Thoracic aorta (tissue), 2 donors: ENCODE measurements around the gene RBM18. TPM values are rescaled to one million over a fixed set of nuclear protein-coding genes. Genes with fewer than 3 reads are reported as not detected.

ENCODE experiments used
- ATAC-seq: fragments of 150-250 bp; one replicate; pipeline ENCODE4 v1.8.0; 2017; ENCODE audit warnings: low read depth; ENCODE audit not compliant: insufficient number of reproducible peaks, low FRiP score
- DNase-seq: peaks from one replicate; pipeline ENCODE4 v3.0.0-alpha.2; 2020; ENCODE audit warnings: low spot score
- H3K27ac ChIP-seq, 2 donors: fragments of 200-600 bp; sonication (generic); 1 replicate in 1 of 2; 2 replicates in 1 of 2; pipeline ENCODE4 v1.5.1; 2016; ENCODE audit warnings: mild to moderate bottlenecking in 2 of 2, moderate library complexity in 2 of 2
- H3K27me3 ChIP-seq: fragments of 200-600 bp; sonication (generic); replicated peaks from 2 replicates; pipeline ENCODE4 v1.6.0; 2016; ENCODE audit warnings: mild to moderate bottlenecking; ENCODE audit not compliant: insufficient read depth
- H3K36me3 ChIP-seq: fragments of 200-600 bp; sonication (generic); one replicate; pipeline ENCODE4 v1.5.1; 2016
- H3K4me1 ChIP-seq, 2 donors: fragments of 200-600 bp; sonication (generic); 1 replicate in 1 of 2; 2 replicates in 1 of 2; pipeline versions ENCODE4 v1.5.1 to v1.6.0; 2016; ENCODE audit warnings: low read depth in 2 of 2, mild to moderate bottlenecking in 1 of 2; ENCODE audit not compliant: control insufficient read depth in 1 of 2
- H3K4me3 ChIP-seq: fragments of 200-600 bp; sonication (generic); 2 replicates; pipeline ENCODE4 v1.5.1; 2016; ENCODE audit warnings: mild to moderate bottlenecking
- H3K9me3 ChIP-seq: fragments of 200-600 bp; sonication (generic); 2 replicates; pipeline ENCODE4 v1.5.1; 2016
- total RNA-seq, 2 donors: library from RNA; depleted of rRNA; stranded (reverse); fragments of >200 nt; gene quantifications; one replicate each; pipeline versions ENCODE4 v1.1.0 to v1.2.3, GENCODE V29; 2016
- TF ChIP-seq, protein P1 (sequence below): fragments of 200-600 bp; sonication (generic); IDR thresholded peaks from one replicate; pipeline ENCODE4 v1.5.1; 2019; ENCODE audit warnings: antibody characterized with exemption

RBM18 gene
- total RNA-seq, 2 donors from 2014 or later, result 7.3 to 10.5 TPM

DNA sequence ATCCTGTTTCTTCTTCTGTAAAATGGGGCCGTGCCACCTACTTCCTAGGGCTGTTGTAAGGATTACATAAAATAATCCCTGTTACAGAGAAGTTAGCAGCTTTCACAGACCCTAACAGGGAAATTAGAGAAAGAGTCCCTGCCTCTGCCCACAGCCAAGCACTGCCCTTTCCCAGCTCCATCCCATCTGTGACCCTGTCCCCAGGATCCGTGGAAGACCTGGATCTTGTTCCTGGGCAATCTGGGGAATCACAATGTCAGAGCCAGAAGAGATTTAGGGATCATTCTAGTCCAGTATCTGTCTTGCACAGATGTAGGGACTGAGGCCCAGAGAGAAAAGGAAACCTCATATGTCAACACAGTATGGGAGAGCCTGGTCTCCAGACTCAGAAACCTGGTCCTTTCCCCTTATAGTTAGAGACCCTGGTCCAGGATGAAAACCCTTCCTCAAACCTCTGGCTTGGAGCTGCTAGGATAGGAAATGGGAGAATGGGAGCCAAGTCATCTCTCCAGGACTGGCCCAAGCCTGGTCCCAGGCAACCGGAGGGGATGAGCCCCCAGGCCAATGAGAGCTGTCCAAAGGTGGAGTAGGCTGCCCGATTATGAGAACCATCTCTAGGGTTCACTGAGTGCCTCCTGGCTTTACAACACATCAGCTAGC is 48.4 kb downstream of the RBM18 start:
- no peak for ATAC-seq
- Histone ChIP-seq H3K4me1 (peaks cover 19 to 49% of the 10 kb centered on the region in 2 donors), H3K27ac (no peak overlapping the region), H3K27me3 (peaks cover 28% of the 10 kb centered on the region), H3K4me3 (no peak overlapping the region), H3K9me3 (no peaks in the 10 kb centered on the region), H3K36me3 (no peaks in the 10 kb centered on the region)
- TF ChIP-seq, protein P1, sequence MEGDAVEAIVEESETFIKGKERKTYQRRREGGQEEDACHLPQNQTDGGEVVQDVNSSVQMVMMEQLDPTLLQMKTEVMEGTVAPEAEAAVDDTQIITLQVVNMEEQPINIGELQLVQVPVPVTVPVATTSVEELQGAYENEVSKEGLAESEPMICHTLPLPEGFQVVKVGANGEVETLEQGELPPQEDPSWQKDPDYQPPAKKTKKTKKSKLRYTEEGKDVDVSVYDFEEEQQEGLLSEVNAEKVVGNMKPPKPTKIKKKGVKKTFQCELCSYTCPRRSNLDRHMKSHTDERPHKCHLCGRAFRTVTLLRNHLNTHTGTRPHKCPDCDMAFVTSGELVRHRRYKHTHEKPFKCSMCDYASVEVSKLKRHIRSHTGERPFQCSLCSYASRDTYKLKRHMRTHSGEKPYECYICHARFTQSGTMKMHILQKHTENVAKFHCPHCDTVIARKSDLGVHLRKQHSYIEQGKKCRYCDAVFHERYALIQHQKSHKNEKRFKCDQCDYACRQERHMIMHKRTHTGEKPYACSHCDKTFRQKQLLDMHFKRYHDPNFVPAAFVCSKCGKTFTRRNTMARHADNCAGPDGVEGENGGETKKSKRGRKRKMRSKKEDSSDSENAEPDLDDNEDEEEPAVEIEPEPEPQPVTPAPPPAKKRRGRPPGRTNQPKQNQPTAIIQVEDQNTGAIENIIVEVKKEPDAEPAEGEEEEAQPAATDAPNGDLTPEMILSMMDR, result no peak
- DNase-seq, result no peak

DNA sequence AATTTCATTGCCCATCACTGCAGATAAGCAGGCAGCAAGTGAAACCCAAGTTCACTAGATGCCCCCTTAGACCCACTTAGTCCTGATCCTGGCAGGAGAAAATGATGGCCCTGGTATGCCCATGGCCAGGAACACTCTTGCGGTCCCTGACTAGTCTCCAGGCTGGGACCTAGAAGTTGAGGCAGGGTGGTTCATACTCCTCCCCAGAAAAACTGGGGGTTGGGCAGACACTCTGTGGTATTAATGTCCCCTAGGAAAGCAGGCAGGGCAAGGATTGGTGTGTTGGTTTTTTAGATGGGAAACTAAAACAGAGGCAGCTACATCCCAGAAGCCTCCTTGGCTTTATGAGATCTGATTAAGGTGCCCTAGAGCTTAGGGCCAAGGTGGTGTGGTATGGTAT is 49.0 kb downstream of the RBM18 start:
- TF ChIP-seq, protein P1, result no peak
- Histone ChIP-seq H3K4me3 (no peak overlapping the region), H3K36me3 (no peaks in the 10 kb centered on the region), H3K4me1 (peaks cover 19 to 47% of the 10 kb centered on the region in 2 donors), H3K27me3 (peaks cover 22% of the 10 kb centered on the region), H3K9me3 (no peaks in the 10 kb centered on the region), H3K27ac (no peak overlapping the region)
- ATAC-seq (no peak), DNase-seq (no peak)

DNA sequence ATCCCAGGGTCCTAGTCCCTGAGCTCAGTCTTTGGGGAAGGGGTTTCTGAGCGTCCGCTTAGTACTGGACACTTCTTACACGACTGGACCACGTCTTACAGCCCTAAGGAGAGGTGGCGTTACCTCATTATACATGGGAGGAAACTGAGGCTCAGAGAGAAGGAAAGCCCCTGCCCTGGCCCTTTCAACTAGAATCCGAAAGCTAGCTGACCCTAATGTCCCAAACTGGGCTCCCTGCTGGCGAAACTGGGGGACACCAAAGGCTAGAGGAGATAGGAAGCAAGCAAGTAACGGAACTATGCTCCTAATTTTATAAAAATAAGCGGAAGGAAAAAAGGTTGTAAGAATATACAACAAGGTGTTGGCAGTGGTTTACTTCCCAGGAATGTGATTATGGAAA is 50.1 kb downstream of the RBM18 start:
- ATAC-seq (no peak), DNase-seq (no peak)
- H3K27ac ChIP-seq, result no peak overlapping the region
- H3K9me3 ChIP-seq, result no peaks in the 10 kb centered on the region
- H3K4me3 ChIP-seq, result no peak overlapping the region
- H3K36me3 ChIP-seq, result no peaks in the 10 kb centered on the region
- TF ChIP-seq, protein P1, result no peak
- H3K27me3 ChIP-seq, result peaks cover 16% of the 10 kb centered on the region
- peaks cover 8 to 35% of the 10 kb centered on the region in 2 donors for H3K4me1 ChIP-seq

DNA sequence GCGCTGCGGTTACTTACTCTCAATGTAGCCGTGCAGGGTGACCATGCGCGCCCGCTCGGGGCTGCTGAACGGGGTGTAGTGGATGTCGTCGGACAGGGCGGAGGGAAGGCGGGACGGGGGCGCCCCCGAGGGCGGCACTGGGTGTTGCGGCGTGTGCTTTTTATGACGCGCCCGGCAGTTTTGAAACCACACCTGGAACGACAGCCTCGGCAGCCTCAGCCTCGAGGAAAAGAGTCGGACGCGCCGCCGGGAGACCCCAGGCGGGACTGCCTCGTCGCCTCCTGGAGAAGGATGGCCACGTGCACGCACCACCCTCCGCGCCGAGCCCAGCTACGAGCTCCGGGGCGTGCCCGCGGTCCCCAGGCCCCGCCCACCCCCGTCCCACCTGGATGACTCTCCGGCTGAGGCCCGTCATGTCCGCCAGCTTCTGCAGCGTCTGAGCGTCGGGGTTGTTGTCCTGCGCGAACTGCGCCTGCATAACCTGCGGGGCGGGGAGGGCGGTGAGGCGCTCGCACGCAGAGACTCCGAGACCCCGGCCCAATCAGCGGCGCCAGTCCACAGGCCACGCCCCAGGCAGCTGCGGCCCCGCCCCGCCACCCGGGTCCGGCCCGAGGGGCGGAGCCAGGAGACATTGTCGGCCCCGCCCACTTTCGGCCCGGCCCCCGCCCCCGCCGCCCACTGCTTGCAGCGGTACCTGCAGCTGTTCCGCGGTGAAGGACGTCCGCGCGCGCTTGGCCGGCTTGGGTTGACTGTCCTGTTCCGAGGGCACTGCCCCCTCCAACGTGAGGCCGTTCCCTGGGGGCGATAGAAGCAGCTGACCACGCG is 50.8 kb downstream of the RBM18 start:
- Histone ChIP-seq H3K4me3 (peak overlapping the region; percentile 62), H3K4me1 (peaks cover 4 to 28% of the 10 kb centered on the region in 2 donors), H3K9me3 (no peaks in the 10 kb centered on the region), H3K36me3 (no peaks in the 10 kb centered on the region), H3K27ac (no peak overlapping the region), H3K27me3 (peaks cover 16% of the 10 kb centered on the region)
- DNase-seq (no peak), ATAC-seq (no peak)
- TF ChIP-seq, protein P1, result no peak

DNA sequence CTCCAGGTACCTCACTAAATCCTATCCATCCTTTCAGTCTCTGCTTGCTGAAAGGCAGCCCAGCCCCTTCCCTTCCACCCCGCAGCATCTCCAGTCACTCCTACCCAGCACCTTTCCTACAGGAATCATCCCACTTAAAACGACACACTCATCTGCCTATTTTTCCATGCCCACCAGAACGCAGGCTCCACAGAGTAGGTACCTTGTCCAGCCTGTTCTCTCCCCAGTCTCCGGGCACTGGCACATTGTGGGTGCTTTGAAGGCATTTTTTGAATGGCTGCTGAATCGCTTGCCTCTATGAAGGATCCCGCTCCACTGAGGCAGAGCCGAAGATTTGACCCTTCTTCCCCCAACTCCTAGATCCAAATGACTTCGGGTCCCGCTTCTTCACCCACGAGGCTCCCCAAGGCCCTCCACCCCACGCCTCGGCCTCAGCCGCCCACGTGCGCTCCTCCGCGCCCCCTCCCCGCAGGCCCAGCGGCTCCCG is 51.5 kb downstream of the RBM18 start:
- DNase-seq, result no peak
- H3K9me3 ChIP-seq, result no peaks in the 10 kb centered on the region
- H3K27ac ChIP-seq, result no peak overlapping the region
- H3K27me3 ChIP-seq, result peaks cover 16% of the 10 kb centered on the region
- TF ChIP-seq, protein P1, result no peak
- ATAC-seq, result no peak
- H3K36me3 ChIP-seq, result no peaks in the 10 kb centered on the region
- peaks cover 4 to 24% of the 10 kb centered on the region in 2 donors for H3K4me1 ChIP-seq
- H3K4me3 ChIP-seq, result peak overlapping the region; percentile 62
